ENCODE data around the gene C11orf86.
"Not testable (repeated sequence)": the region's sequence is repeated elsewhere in the genome, so short reads cannot be mapped to it uniquely, and the experiment has no call there.

C11orf86 gene

DNA sequence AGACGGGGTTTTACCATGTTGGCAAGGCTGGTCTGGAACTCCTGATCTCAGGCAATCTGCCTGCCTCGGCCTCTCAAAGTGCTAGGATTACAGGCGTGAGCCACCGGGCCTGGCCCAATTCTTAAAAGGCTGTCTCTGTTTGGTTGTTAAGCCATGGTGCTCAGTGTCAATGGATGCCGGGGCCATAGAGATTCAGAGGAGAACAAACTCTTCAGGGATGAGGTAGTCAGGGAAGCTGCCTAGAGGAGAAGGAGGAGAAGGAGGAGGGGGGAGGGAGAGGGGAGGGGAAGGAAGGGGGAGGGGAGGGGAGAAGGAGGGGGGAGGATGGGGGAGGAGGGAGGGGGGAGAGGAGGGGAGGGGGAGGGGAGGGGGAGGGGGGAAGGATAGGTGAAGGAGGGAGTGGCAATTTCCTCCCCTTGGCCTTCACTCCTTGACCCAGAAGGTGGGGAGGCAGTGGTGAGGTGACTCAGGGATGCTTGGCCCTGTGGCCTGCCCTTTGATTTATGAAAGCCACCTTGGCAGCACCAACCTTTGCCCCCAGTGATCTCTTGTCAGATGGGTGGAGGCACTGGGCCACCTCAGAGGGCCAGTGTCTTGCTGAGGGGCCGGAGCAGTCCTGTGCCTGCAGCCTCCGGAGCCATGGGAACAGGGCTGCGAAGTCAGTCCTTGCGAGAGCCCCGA lies at the start of gene C11orf86:
Gene C11orf86, plus strand, starts transcription at position 581 of the 681 bp plus-strand sequence. Its CDS starts 59 bp downstream, at position 640.
- ATAC-seq, result no peak

DNA sequence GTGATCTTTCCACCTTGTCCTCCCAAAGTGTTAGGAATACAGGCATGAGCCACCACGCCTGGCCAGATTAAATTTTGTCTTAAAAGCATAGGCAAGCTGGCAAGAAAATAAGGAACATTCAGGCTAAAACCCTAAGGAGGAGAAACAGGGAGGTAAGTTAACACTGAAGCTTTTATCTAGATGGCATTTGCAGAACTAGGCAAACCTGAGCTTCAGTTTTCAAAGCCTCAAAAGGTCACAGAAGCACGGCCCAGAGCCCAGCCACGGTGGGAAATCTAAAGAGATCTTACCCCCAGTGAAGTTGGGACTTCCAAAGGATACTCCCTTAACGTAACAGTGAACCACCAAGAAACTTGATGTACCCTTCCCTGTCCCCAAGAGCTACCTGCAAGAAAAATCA lies 45.4 kb upstream of the C11orf86 start:
- ATAC-seq, result no peak

DNA sequence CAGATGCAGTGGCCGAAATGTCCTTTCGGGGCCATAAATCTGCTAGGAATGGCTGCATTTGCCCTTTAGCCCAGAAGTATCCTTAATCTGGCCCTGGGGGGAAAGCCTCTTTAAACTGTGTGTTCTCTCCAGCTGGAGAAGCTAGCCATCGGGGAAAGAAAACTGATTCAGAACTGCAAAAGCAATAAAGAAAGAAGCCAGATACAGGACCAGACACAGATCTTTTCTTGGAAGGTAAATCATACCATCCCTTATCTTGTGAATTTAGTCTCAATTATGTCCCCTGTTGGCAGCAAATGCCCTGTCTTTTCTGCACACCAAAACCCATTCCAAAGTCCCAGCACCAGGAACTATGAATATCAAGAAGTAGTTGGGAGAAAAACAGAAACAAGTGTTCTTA lies 42.6 kb upstream of the C11orf86 start:
- no peak for ATAC-seq

DNA sequence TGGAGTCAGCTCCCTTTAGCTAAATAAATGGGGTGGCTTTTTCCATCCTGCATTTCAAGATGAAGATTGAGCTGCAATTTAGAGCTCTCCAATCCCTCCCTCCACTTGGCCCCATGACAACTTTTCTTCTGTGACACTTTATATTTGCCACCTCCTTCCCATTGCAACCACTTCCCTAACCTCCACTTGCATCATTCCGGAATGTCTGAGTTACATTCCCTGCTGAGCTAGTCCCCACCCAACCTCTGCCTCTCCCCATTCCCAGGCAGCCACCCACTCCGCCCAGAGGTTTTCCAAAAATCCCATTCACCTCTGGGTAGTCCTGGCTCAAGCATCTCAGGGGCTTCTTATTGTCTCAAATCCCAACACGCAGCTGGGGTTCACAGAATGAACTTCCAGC lies 41.6 kb upstream of the C11orf86 start:
- no peak for ATAC-seq

GRCh38 chr11:66934950-66935779 lies 39.9 kb upstream of the C11orf86 start:
- ATAC-seq, result no peak

- ATAC-seq, result no peak
Observed at GRCh38 chr11:66936311-66936711, 38.8 kb upstream of the C11orf86 start.

GRCh38 chr11:66937193-66937733 lies 37.8 kb upstream of the C11orf86 start:
- no peak for ATAC-seq

- no peak for ATAC-seq
Observed at GRCh38 chr11:66938582-66939135, 36.4 kb upstream of the C11orf86 start.

DNA sequence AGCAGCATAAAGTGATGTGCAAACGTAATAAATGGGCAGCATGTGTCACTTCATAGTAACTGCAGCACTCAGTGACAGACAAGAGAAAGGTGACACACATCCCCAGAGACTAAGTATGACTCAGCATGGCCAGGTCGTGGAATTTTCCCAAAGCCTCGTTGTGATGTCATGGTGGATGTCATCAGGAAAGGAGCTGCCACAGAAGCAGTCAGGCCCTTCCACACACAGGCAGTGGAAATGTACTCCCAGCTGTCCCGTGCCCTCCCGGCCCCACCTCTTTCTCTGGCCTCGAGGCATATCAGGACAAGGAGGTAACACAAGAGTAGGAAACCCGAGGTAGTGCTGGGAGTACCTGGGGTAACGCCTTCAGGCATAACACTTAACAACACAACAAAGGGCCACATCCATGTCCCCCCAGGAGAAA lies 25.0 kb upstream of the C11orf86 start:
- peak; percentile 86 to 90 for ATAC-seq

GRCh38 chr11:66951135-66951534 lies 24.0 kb upstream of the C11orf86 start:
- ATAC-seq, result no peak

GRCh38 chr11:66951927-66952337 lies 23.2 kb upstream of the C11orf86 start:
- ATAC-seq, result no peak

DNA sequence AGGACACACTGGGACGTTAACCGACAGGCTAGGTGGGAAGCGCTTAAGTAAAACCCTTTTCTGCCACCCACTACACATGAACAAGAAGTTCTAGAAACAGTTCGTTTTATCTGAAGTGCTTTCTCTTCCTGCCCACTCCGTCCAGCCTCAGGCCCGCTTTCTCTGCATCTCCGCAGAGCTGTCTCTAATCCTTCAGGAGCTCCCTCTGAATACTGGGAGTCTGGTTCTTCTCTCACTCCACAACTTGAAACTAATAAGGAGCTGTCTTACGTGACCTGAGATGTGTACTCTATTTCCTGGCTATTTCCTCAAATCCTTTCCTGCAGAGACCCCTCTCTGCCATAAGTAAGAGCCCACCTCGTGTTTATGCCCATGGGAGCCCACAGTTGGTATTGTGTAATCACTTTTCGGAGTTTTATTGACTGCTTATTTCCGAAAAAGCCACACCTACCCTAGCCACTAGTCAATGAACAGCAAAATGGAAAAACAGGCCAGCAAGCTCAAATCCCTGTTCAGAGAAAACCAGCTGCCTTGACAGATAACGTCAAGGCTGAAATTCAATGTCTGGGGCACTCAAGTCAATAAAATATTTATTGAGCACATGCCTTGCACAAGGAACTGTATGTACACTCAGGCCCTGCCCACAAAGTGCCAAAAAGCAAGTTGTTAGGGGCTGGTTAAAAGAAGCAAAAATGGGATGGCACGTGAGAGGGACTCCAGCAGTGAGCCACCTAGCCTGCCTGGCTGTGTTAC lies 21.8 kb upstream of the C11orf86 start:
- no peak for ATAC-seq

- no peak for ATAC-seq
Observed at GRCh38 chr11:66956689-66957290, 18.3 kb upstream of the C11orf86 start.

DNA sequence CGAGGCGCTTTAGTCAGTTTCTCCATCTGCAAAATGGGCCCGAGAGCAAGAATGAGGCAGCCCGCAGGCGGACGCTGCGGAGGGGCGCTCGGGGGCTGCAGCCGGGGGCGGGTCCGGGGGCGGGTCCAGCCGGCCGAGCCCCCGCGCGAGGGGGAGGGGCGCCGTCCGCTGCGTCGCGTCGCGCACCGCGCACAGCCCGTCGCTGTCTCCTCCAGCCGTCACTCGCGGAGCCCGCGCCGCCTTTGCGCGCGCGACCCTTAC lies 17.2 kb upstream of the C11orf86 start:
- peak; percentile 21 to 30 for ATAC-seq

GRCh38 chr11:66958232-66958955 lies 16.7 kb upstream of the C11orf86 start, which contains the start of gene PC:
PC (minus strand) TSS chr11:66958383; CDS start chr11:66872159, 86,224 bp downstream.
- peak; percentile 96 to 98 for ATAC-seq

DNA sequence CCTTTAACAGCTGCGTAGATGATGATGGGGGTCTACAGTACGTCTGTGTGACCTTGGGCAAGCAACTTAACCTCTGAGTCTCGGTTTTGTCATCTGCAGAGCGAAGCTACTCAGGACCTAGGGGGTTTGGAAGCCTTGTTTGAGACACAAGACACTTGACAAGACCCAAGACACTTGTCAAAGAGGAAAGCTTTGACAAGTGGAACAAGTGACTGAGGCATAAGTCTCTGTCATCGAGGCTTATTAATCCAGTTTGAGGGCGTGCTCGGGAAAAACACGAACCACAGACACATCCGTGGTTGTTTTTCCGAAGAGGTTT lies 16.2 kb upstream of the C11orf86 start:
- peak; percentile 3 to 5 for ATAC-seq

- not testable (repeated sequence) for ATAC-seq
Observed at GRCh38 chr11:66961691-66962213, 13.4 kb upstream of the C11orf86 start.

GRCh38 chr11:66962247-66962646 lies 12.9 kb upstream of the C11orf86 start:
- ATAC-seq, result no peak

DNA sequence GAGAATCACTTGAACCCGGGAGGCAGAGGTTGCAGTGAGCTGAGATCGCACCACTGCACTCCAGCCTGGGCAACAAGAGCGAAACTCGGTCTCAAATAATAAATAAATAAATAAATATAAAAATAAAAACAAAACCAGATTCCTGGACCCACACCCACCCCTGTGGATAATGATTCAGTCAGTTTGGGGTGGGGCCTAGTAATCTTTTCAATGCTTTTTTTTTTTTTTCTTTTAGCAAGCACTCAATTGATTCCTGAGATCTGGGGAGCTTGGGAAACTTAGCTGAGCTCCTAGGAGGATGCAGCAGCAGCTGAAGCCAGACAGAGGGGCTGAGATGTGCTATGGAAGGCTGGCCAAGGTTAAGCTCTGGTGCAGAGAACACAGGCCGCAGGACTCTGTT lies 12.3 kb upstream of the C11orf86 start:
- ATAC-seq, result no peak

DNA sequence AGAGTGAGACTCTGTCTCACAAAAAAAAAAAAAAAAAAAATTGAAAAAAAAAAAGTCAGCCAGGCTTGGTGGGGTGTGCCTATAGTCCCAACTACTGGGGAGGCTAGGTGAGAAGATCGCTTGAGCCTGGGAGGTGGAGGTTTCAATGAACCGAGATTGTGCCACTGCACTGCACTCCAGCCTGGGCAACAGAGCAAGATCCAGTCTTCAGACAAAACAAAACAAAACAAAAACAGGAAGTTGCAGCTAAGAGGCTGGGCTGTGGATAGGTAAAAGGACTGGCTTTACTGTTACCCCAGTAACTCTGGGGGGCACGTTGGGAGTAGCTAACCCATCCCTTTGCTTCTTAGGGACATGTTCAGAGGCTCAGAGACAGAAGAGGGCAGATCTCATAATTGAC lies 10.6 kb upstream of the C11orf86 start:
- no peak for ATAC-seq

- no peak for ATAC-seq
Observed at GRCh38 chr11:66966351-66966750, 8.8 kb upstream of the C11orf86 start.

All from activated CD4-positive, CD25-positive, alpha-beta regulatory T cell treated with anti-CD3 and anti-CD28 coated beads, Interleukin-2, amount 50 U/mL, for 24 hours (primary cell).